K562 (cell line): ENCODE data around the gene C4orf54. TPM values are rescaled to one million over a fixed set of nuclear protein-coding genes. Genes with fewer than 3 reads are reported as not detected.

ENCODE experiments used
- ATAC-seq: fragments of 200-7000 bp; cut with Tn5 transposase; 3 replicates; pipeline ENCODE4 v1.9.1; 2020; ENCODE audit warnings: moderate library complexity
- BruUV-seq: library from RNA; stranded (reverse); fragments of 400-500 nt; replicated peaks from 2 replicates; lab custom pipeline; 2021; lab: Mats Ljungman, UMichigan
- CTCF ChIA-PET: fragments of 300-600 bp; formaldehyde crosslinking; extraction: SDS; loops from one replicate; lab custom pipeline; 2021; ENCODE audit warnings: low intra/inter-chr PET ratio; lab: Yijun Ruan, JAX
- POLR2A ChIA-PET: fragments of 300-600, 350-650 bp; sonication (Branson Sonifier 250); formaldehyde crosslinking; extraction: SDS; loops from one replicate; lab custom pipeline; 2021; ENCODE audit warnings: antibody characterized with exemption, inconsistent platforms; lab: Yijun Ruan, JAX
- DNase-seq, 4 experiments: peaks; one replicate each; pipeline versions ENCODE4 v3.0.0 to v3.0.0-alpha.2; 2011 to 2018; ENCODE audit warnings: low spot score in 3 of 4, mixed read lengths in 3 of 4; ENCODE audit errors: extremely low read depth in 1 of 4
- FAIRE-seq: peaks from 2 replicates; lab custom pipeline; 2011; peaks lifted over from hg19 to GRCh38; lab: Jason Lieb, UNC
- H2AFZ ChIP-seq: 2 replicates; pipeline ENCODE4 v1.6.0; 2011; ENCODE audit warnings: low read depth, low read length, control low read depth, inconsistent platforms
- H3K27ac ChIP-seq: fragments of 200-600 bp; 3 replicates; pipeline ENCODE4 v1.8.0; 2011; ENCODE audit warnings: low read depth, mild to moderate bottlenecking, control low read depth, inconsistent platforms, low read length, moderate library complexity, mixed read lengths; ENCODE audit errors: extremely low read depth
- H3K27me3 ChIP-seq, 2 experiments: fragments of 300-600 bp in 1 of 2; 2 replicates in 1 of 2; 3 replicates in 1 of 2; pipeline versions ENCODE4 v1.6.0 to v1.8.0; 2011; ENCODE audit warnings: inconsistent platforms in 2 of 2, low read length in 2 of 2, mild to moderate bottlenecking in 1 of 2, mixed read lengths in 1 of 2, moderate library complexity in 1 of 2; ENCODE audit not compliant: control insufficient read depth in 2 of 2, insufficient read depth in 2 of 2
- H3K36me3 ChIP-seq: fragments of 300-600 bp; 3 replicates; pipeline ENCODE4 v1.8.0; 2011; ENCODE audit warnings: mild to moderate bottlenecking, low read length, inconsistent platforms; ENCODE audit not compliant: control insufficient read depth, insufficient read depth
- H3K4me1 ChIP-seq, 2 experiments: fragments of 200-600 bp in 1 of 2; replicated peaks in 1 of 2; 2 replicates in 1 of 2; 3 replicates in 1 of 2; pipeline versions ENCODE4 v1.5.1 to v1.8.0; 2011; ENCODE audit warnings: inconsistent platforms in 2 of 2, low read length in 2 of 2, mild to moderate bottlenecking in 1 of 2, mixed read lengths in 1 of 2, moderate library complexity in 1 of 2; ENCODE audit not compliant: control insufficient read depth in 2 of 2, insufficient read depth in 2 of 2
- H3K4me2 ChIP-seq: 2 replicates; pipeline ENCODE4 v1.6.1; 2011; ENCODE audit warnings: low read length, control low read depth, inconsistent platforms, mixed read lengths; ENCODE audit not compliant: insufficient read depth
- H3K4me3 ChIP-seq: fragments of 200-600 bp; sonication (generic), shearing (Covaris generic); 2 replicates; pipeline ENCODE4 v1.5.1; 2016; ENCODE audit warnings: control low read depth, inconsistent platforms
- H3K79me2 ChIP-seq: fragments of 200-600 bp; 3 replicates; pipeline ENCODE4 v1.8.0; 2011; ENCODE audit warnings: low read length, inconsistent platforms; ENCODE audit not compliant: control insufficient read depth, insufficient read depth
- H3K9ac ChIP-seq, 2 experiments: 2 replicates each; pipeline versions ENCODE4 v1.6.0 to v1.6.1; 2011; ENCODE audit warnings: low read depth in 2 of 2, low read length in 2 of 2, control low read depth in 1 of 2, inconsistent platforms in 1 of 2, mild to moderate bottlenecking in 1 of 2, mixed read lengths in 1 of 2; ENCODE audit not compliant: insufficient read depth in 1 of 2
- H3K9me1 ChIP-seq: one replicate; pipeline ENCODE4 v1.6.0; 2011; ENCODE audit warnings: inconsistent platforms, mild to moderate bottlenecking, low read length, moderate library complexity; ENCODE audit not compliant: control insufficient read depth, insufficient read depth
- H3K9me3 ChIP-seq: replicated peaks from 2 replicates; pipeline ENCODE4 v1.5.1; 2011; ENCODE audit warnings: low read depth, low read length, inconsistent platforms; ENCODE audit not compliant: control insufficient read depth, insufficient read depth
- H4K20me1 ChIP-seq: replicated peaks from 2 replicates; pipeline ENCODE4 v1.6.1; 2011; ENCODE audit warnings: low read length, inconsistent platforms, mixed read lengths; ENCODE audit not compliant: control insufficient read depth, insufficient read depth
- CREB1 ChIP-seq, 2 experiments: sonication (generic) in 1 of 2; formaldehyde crosslinking in 1 of 2; IDR thresholded peaks; 2 replicates each; pipeline versions ENCODE4 v1.6.1 to v1.8.0; 2012 to 2022; ENCODE audit warnings: inconsistent platforms in 1 of 2, mild to moderate bottlenecking in 1 of 2, missing genetic modification reagents in 1 of 2, moderate library complexity in 1 of 2
- MECOM ChIP-seq: fragments of 250-450 bp; sonication (Bioruptor Pico); IDR thresholded peaks from 2 replicates; pipeline ENCODE4 v1.8.0; 2022; ENCODE audit warnings: inconsistent platforms
- ZNF146 ChIP-seq: IDR thresholded peaks from one replicate; pipeline ENCODE4 v1.6.1; 2018; ENCODE audit warnings: missing compliant biosample characterization; ENCODE audit not compliant: unreplicated experiment
- WGBS: fragments of 100-300 bp; shearing (Covaris generic); methylation state at CpG from one replicate; pipeline ENCODE4 v1.1.6; 2016; ENCODE audit warnings: low coverage, mixed read lengths; ENCODE audit not compliant: insufficient coverage; ENCODE audit errors: missing lambda C conversion rate; 5-methylcytosine and 5-hydroxymethylcytosine counted together
- in situ Hi-C: fragments of 300-500 bp; cut with MboI; formaldehyde crosslinking; loops from 4 replicates; pipeline ENCODE4 v1.15.0; 2018; ENCODE audit warnings: inconsistent platforms, mixed read lengths
- intact Hi-C: fragments of 100-400 bp; cut with micrococcal nuclease; formaldehyde crosslinking; loops from 2 replicates; pipeline ENCODE4 v1.14.2; 2022
- polyA plus RNA-seq, 8 experiments: library from polyadenylated mRNA; depleted of rRNA in 4 of 8; stranded (reverse) in 5 of 8; unstranded in 3 of 8; fragments of >200 nt; fragmentation: Nextera tagmentation in 2 of 8; fragmentation: Illumina TruSeq in 1 of 8; extraction: Ambion mirVana in 2 of 8; extraction: Trizol in 1 of 8; gene quantifications; 2 replicates each; pipeline versions ENCODE4 v1.2.1 to v1.2.3, GENCODE V29; 2011 to 2014; ENCODE audit warnings: inconsistent platforms in 1 of 8, missing spikeins in 1 of 8
- total RNA-seq, 7 experiments: library from RNA; depleted of rRNA in 6 of 7; stranded (reverse); fragments of >200 nt in 6 of 7; fragmentation: Illumina TruSeq in 2 of 7; extraction: Trizol in 2 of 7; gene quantifications; 2 replicates each; pipeline versions ENCODE4 v1.2.1 to v1.2.3, GENCODE V29; 2011 to 2021; ENCODE audit warnings: low replicate concordance in 1 of 7

C4orf54 gene
- total and polyA plus RNA-seq, 9 of the 15 experiments (the other 6 are each of a cell fraction or from before 2014, with no cell fraction given), result not detected

DNA sequence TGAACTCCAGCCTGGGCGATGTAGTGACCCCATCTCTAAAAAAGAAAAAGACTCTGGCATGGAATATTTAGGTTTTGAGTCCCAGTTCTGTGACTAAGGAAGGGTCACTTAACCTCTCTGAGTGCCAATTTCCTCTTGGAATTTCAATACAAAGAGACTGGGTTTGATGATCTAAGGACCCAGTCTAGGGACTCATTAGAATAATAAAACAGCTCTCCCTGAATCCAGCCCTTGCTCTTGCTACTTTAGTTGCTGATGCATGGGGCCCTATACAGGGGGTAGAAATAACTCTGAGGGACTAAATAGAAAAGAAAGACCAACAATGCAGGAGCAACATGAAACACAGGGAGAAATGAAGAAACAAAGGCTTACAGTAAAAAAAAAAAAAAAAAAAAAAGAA is 12.6 kb downstream of the C4orf54 start (continued):
- TF ChIP-seq CREB1 (IDR thresholded peaks at IDR 0.05) (no peak), CREB1 (CRISPR knock-in tag; IDR thresholded peaks at IDR 0.05) (no peak)

DNA sequence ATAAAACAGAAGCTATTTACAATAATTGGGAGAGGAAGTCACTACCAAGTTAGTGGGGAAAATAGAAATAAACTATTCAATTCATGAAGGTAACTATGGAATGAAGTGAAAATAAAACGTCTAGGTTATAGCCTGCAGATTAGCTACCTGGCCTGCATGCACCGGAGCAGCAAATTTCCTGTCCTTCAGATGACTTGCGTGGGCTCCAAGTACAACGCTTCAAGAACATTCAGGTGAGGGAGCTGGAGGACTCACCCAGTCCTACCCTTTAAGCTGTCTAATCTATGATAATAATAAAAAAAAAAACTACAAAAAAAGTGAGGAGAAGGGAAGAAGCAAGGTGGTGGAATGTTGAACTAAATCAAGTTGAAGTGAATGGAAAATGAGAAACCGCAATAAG is 13.2 kb downstream of the C4orf54 start:
- no peaks in the 10 kb centered on the region for H3K9me3 ChIP-seq
- H3K79me2 ChIP-seq, result no peaks in the 10 kb centered on the region
- no peak for DNase-seq
- 7% methylated on average over 5 of the region's 5 CpGs for WGBS
- no peak overlapping the region for H3K4me3 ChIP-seq
- H3K9ac ChIP-seq, result no peak overlapping the region
- H3K4me2 ChIP-seq, result no peak overlapping the region
- in situ Hi-C loops, result no loop called here
- H4K20me1 ChIP-seq, result no peaks in the 10 kb centered on the region
- no peaks in the 10 kb centered on the region for H3K36me3 ChIP-seq
- BruUV-seq, result no TSS peak
- POLR2A ChIA-PET, result interaction anchor here (0.6 kb wide), 1 partner anchor 70 kb away, joined by 3 read pairs; no protein-coding TSS in a partner anchor
- peaks cover 0 to 11% of the 10 kb centered on the region in 2 experiments; a peak in 3 of 5 replicates for H3K27me3 ChIP-seq
- intact Hi-C loops, result no loop called here
- no peak overlapping the region for H2AFZ ChIP-seq
- no peak for TF ChIP-seq MECOM (CRISPR knock-in tag)
- TF ChIP-seq ZNF146 (CRISPR knock-in tag), result no peak
- no peaks in the 10 kb centered on the region for H3K9me1 ChIP-seq
- CTCF ChIA-PET, result no interaction called here
- no peak for FAIRE-seq
- H3K27ac ChIP-seq, result no peak overlapping the region
- H3K4me1 ChIP-seq, result no peaks in the 10 kb centered on the region
- ATAC-seq, result no peak
